Mononuclear cell (primary cell): ENCODE measurements around the gene ANKRD12. TPM values are rescaled to one million over a fixed set of nuclear protein-coding genes. Genes with fewer than 3 reads are reported as not detected.
A peak's percentile ranks its signal among the peaks of the same experiment; 100 is the strongest.

Source experiments
- H3K27me3 ChIP-seq: 2 replicates; pipeline ENCODE4 v1.6.0; 2011; ENCODE audit warnings: low read length, control low read depth; ENCODE audit not compliant: insufficient read depth
- H3K4me1 ChIP-seq: 2 replicates; pipeline ENCODE4 v1.5.1; 2011; ENCODE audit warnings: mild to moderate bottlenecking, low read length, control low read depth; ENCODE audit not compliant: insufficient read depth
- H3K4me3 ChIP-seq: 2 replicates; pipeline ENCODE4 v1.5.1; 2011; ENCODE audit warnings: mild to moderate bottlenecking, low read length, moderate library complexity
- H3K9me3 ChIP-seq: 2 replicates; pipeline ENCODE4 v1.5.1; 2011; ENCODE audit warnings: low read depth, mild to moderate bottlenecking, control low read depth, low read length
- total RNA-seq: library from RNA; depleted of rRNA; stranded (reverse); fragments of >200 nt; gene quantifications from one replicate; pipeline ENCODE4 v1.2.3, GENCODE V29; 2012

The ANKRD12 gene
- total RNA-seq, 1 donor, result 287 TPM

- Histone ChIP-seq H3K4me3 (no peak overlapping the region), H3K27me3 (no peaks in the 10 kb centered on the region), H3K4me1 (peaks cover 49% of the 10 kb centered on the region), H3K9me3 (no peaks in the 10 kb centered on the region)
Measured at GRCh38 chr18:9175115-9175514, 38.5 kb downstream of the ANKRD12 start.

DNA sequence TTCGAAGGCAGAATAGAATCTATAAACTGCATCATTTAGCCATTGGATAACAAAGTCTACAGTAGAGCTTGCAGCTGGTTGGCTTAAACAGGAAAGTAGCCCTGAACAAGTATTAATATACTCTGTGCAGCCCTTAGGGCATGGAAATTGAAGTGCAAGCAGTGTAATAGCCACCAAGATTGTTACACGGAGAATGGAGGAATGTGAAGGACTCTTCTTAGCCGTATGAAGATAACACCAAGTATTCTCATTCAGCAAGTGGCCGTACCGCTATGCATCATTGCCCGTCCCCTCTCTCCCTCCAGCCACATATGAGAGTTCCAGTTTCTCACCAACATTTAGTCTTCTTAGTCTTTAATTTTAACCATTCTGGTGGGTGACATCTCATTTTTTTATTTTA lies 40.5 kb downstream of the ANKRD12 start:
- H3K4me1 ChIP-seq, result peaks cover 43% of the 10 kb centered on the region
- no peaks in the 10 kb centered on the region for H3K9me3 ChIP-seq
- H3K4me3 ChIP-seq, result no peak overlapping the region
- H3K27me3 ChIP-seq, result no peaks in the 10 kb centered on the region

DNA sequence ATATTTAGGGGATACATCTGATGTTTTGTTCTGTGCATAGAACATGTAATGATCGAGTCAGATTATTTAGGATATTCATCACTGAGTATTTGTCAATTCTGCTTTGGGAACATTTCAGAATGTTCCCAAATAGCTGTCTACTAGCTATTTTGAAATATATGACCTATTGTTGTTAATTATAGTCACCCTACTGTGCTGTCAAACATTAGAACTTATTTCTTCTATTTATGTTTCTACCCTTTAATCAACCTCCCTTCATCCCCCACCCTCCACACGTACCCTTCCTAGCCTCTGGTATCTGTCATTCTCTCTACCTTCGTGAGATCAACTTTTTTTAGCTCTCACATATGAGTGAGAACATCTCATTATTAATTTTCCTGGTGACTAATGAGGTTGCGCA lies 40.9 kb downstream of the ANKRD12 start:
- peaks cover 39% of the 10 kb centered on the region for H3K4me1 ChIP-seq
- H3K4me3 ChIP-seq, result no peak overlapping the region
- no peaks in the 10 kb centered on the region for H3K27me3 ChIP-seq
- H3K9me3 ChIP-seq, result no peaks in the 10 kb centered on the region

DNA sequence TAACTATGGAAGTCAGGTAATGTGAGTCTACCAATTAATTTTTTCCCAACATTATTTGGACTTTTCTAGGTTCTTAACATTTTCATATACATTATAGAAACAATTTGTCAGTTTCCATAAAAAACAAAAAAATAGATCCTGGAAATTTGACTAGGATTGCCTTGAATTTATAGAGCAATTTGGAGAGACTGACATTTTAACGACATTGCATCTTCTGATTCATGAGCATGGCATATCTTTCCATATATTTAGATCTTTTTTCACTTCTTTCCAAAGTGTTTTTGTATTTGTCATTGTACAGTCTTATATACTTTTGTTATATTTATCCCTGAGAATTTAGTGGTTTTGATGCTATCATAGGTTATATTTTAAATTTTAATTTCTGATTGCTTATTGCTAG lies 42.0 kb downstream of the ANKRD12 start:
- no peaks in the 10 kb centered on the region for H3K9me3 ChIP-seq
- no peaks in the 10 kb centered on the region for H3K27me3 ChIP-seq
- peaks cover 29% of the 10 kb centered on the region for H3K4me1 ChIP-seq
- H3K4me3 ChIP-seq, result no peak overlapping the region

- Histone ChIP-seq H3K4me1 (peaks cover 25% of the 10 kb centered on the region), H3K9me3 (no peaks in the 10 kb centered on the region), H3K4me3 (no peak overlapping the region), H3K27me3 (no peaks in the 10 kb centered on the region)
Measured at GRCh38 chr18:9181275-9181674, 44.7 kb downstream of the ANKRD12 start.

DNA sequence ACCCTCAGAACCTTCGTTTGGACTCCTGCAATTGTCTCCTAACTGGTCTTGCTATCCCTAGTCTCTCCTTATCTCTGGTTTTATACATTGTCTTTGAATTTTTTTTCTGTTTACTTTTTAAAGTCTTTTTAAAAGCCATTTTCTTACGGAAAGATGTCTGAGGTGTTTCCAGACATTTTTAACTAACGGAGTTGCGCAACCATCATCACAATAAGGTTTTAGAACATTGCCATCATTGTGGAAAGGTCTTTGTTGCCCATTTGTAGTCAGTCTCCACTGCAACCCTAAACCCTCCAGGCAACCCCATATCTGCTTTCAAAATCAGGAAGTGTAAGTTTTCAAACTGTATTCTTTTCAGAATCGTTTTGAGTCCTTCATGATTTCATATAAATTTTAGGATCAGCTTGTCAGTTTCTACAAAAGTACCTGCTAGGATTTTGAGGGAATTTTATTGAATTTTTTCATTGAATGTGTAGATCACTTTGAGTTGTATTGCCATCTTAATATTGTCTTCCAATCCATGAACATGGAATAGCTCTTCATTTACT lies 46.3 kb downstream of the ANKRD12 start:
- Histone ChIP-seq H3K9me3 (no peaks in the 10 kb centered on the region), H3K4me3 (no peak overlapping the region), H3K27me3 (no peaks in the 10 kb centered on the region), H3K4me1 (peaks cover 18% of the 10 kb centered on the region)

DNA sequence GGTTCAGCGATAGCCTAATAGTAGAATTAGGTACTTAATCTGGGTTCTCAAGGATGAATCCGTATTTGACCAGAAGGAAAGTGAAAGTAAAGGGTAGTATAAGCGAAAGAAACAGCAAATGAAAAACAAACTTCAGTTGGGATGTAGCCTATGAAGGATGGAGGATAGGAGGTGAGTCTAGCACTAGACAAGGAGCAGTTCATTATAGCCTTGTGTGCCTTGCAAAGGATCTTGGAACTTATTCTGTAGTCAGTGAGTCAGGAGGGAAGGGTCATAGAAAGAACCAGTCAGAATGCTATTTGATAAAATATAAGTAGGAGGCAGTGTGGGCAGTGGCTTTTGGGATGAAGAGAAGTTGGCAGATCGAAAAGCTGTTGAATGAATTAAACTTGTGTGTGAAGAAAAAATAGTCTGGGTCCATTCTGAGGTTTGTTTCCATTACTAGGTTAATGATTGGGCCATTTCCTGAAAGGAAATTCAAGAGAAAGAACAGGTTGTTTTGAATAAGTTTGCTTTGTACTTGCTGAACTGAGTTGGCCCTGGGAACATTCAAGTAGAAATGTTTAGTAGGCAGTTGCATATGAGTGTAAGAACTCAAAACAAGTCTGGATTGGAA lies 48.5 kb downstream of the ANKRD12 start:
- Histone ChIP-seq H3K4me1 (peaks cover 15% of the 10 kb centered on the region), H3K27me3 (no peaks in the 10 kb centered on the region), H3K4me3 (peak overlapping the region; percentile 4), H3K9me3 (no peaks in the 10 kb centered on the region)

DNA sequence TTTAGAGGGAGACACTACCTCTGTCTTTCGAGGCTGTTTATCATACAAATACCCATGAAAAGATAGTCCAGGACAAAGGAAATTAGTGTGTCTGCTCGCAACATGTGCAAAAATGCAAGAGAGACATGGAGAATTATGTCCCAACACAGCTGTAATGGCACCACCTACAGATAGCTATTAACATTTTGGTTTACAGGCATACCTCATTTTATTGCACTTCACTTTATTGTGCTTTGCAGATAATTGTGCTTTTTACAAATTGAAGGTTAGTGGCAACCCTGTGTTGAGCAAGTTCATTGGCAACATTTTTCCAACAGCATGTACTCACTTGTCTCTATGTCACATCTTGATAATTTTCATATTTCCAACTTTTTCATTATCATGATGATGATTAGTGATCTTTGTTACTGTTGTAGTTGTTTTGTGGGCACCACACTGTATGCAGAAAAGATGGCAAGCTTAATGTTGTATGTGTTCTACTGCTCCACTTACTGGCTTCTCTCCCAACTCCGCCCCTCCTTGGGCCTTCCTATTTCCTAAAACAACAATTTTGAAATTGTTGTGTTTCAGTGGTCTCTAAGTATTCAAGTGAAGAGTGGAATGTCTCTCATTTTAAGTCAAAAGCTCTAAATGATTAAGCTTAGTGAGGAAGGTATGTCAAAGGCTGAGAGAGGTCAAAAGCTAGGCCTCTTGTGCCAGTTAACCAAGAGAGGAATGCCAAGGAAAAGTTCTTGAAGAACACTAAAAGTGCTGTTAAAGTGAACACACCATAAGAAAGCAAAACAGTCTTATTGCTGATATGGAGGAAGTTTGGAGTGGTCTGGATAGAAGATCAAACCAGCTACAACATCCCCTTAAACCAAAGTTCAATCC lies 52.0 kb downstream of the ANKRD12 start:
- Histone ChIP-seq H3K4me1 (peaks cover 15% of the 10 kb centered on the region), H3K27me3 (no peaks in the 10 kb centered on the region), H3K4me3 (no peak overlapping the region), H3K9me3 (no peaks in the 10 kb centered on the region)

DNA sequence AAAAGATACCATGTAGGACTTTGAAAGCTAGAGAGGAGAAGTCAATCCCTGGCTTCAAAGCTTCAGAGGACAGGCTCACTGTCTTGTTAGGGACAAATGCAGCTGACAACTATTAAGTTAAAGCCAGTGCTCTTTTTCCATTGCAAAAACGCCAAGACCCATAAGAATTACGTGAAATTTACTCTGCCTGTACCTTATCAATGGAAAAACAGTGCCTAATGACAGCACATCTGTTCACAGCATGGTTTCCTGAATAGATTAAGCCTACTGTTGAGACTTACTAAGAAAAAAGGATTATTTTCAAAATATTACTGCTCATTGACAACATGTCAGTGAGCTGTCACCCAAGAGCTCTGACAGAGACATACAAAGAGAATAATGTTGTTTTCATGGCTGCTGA lies 52.9 kb downstream of the ANKRD12 start:
- peaks cover 12% of the 10 kb centered on the region for H3K4me1 ChIP-seq
- H3K4me3 ChIP-seq, result no peak overlapping the region
- no peaks in the 10 kb centered on the region for H3K9me3 ChIP-seq
- H3K27me3 ChIP-seq, result no peaks in the 10 kb centered on the region

GRCh38 chr18:9191658-9192256 lies 55.2 kb downstream of the ANKRD12 start:
- Histone ChIP-seq H3K4me1 (no peaks in the 10 kb centered on the region), H3K27me3 (no peaks in the 10 kb centered on the region), H3K9me3 (no peaks in the 10 kb centered on the region), H3K4me3 (no peak overlapping the region)

- Histone ChIP-seq H3K4me3 (no peak overlapping the region), H3K4me1 (no peaks in the 10 kb centered on the region), H3K9me3 (no peaks in the 10 kb centered on the region), H3K27me3 (no peaks in the 10 kb centered on the region)
Measured at GRCh38 chr18:9193031-9193430, 56.5 kb downstream of the ANKRD12 start.

DNA sequence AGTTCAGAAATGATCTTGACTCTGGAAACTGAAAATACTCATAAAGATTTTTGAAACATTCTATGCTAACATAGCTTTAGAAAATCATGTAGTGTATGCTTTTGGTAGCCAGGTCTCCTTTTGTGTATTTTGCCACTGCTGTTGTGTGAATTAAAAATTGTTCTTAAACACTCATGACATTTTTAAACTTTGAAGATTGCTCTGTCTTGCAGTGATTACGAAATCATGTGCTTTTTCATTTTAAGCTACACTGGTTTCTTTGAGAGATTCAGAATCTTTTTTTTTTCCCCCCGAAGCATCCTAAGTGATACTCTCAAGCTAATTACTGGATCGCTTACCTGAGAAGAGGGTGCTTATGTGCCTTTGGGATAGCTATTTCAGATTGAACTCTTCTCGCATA lies 60.0 kb downstream of the ANKRD12 start:
- no peak overlapping the region for H3K4me3 ChIP-seq
- H3K4me1 ChIP-seq, result no peaks in the 10 kb centered on the region
- no peaks in the 10 kb centered on the region for H3K9me3 ChIP-seq
- no peaks in the 10 kb centered on the region for H3K27me3 ChIP-seq

DNA sequence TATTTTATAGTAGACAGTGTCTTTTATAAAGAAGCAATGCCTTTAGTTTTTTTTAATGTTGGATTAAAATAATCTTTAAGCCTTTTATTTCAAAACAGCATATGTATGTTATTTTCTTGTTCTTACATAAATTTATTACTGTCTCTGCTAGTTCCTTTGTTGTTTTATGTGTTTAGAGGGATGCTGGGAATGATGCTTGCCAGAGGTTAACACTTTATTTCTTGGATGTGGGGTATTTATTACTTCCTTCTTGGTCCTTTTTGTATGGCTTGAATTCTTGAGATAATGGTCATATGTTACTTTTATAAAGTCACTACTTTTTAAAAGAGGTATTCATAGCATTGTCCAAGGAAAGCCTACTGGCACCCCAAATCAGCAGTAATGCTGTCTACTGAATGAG lies 63.1 kb downstream of the ANKRD12 start:
- Histone ChIP-seq H3K4me1 (no peaks in the 10 kb centered on the region), H3K9me3 (no peaks in the 10 kb centered on the region), H3K4me3 (no peak overlapping the region), H3K27me3 (no peaks in the 10 kb centered on the region)

- no peaks in the 10 kb centered on the region for H3K9me3 ChIP-seq
- no peaks in the 10 kb centered on the region for H3K27me3 ChIP-seq
- no peaks in the 10 kb centered on the region for H3K4me1 ChIP-seq
- H3K4me3 ChIP-seq, result no peak overlapping the region
Measured at GRCh38 chr18:9201224-9201623, 64.6 kb downstream of the ANKRD12 start.

- Histone ChIP-seq H3K27me3 (no peaks in the 10 kb centered on the region), H3K9me3 (no peaks in the 10 kb centered on the region), H3K4me1 (peaks cover 5% of the 10 kb centered on the region), H3K4me3 (no peak overlapping the region)
Measured at GRCh38 chr18:9204659-9205058, 68.1 kb downstream of the ANKRD12 start.
